Body of pancreas (tissue), 4 donors: ENCODE measurements around the gene SNX25.

Experiments used
- POLR2A ChIP-seq, 3 donors: fragments of 450-650 bp; IDR thresholded peaks; one replicate each; pipeline ENCODE4 v1.6.1; 2016; ENCODE audit warnings: antibody characterized with exemption in 3 of 3, mild to moderate bottlenecking in 2 of 3
- TF ChIP-seq, protein P1 (sequence below), 7 experiments: fragments of 450-650 bp in 4 of 7; fragments of 200-600 bp in 3 of 7; sonication (generic) in 3 of 7; IDR thresholded peaks; one replicate each; pipeline ENCODE4 v1.5.1; 2016 to 2019; ENCODE audit warnings: antibody characterized with exemption in 7 of 7

- TF ChIP-seq, protein P1, sequence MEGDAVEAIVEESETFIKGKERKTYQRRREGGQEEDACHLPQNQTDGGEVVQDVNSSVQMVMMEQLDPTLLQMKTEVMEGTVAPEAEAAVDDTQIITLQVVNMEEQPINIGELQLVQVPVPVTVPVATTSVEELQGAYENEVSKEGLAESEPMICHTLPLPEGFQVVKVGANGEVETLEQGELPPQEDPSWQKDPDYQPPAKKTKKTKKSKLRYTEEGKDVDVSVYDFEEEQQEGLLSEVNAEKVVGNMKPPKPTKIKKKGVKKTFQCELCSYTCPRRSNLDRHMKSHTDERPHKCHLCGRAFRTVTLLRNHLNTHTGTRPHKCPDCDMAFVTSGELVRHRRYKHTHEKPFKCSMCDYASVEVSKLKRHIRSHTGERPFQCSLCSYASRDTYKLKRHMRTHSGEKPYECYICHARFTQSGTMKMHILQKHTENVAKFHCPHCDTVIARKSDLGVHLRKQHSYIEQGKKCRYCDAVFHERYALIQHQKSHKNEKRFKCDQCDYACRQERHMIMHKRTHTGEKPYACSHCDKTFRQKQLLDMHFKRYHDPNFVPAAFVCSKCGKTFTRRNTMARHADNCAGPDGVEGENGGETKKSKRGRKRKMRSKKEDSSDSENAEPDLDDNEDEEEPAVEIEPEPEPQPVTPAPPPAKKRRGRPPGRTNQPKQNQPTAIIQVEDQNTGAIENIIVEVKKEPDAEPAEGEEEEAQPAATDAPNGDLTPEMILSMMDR (IDR thresholded peaks at IDR 0.05): peak in 1 of 7 experiments; percentile 12
- TF ChIP-seq POLR2A (IDR thresholded peaks at IDR 0.05): no peak
Measured at GRCh38 chr4:185224597-185224996, 15.2 kb downstream of the SNX25 start.
